Hindlimb muscle (tissue), 1 donor: ENCODE results near the gene CFAP46. TPM values are rescaled to one million over a fixed set of nuclear protein-coding genes. Genes with fewer than 3 reads are reported as not detected.
A peak's percentile ranks its signal among the peaks of the same experiment; 100 is the strongest.
"Not testable (repeated sequence)": the region's sequence is repeated elsewhere in the genome, so short reads cannot be mapped to it uniquely, and the experiment has no call there.

ENCODE experiments used
- DNase-seq: peaks from one replicate; pipeline ENCODE4 v3.0.0-alpha.2; 2013
- polyA plus RNA-seq: library from polyadenylated mRNA; unstranded; fragments of 120-200 nt; gene quantifications from one replicate; pipeline ENCODE4 v1.2.1, GENCODE V29; 2013; ENCODE audit not compliant: insufficient read length

Gene CFAP46
- polyA plus RNA-seq, 1 donor = 0.12 TPM

GRCh38 chr10:132962623-132963429 is 20.5 kb upstream of the CFAP46 start:
- DNase-seq = no peak

GRCh38 chr10:132961787-132962622 is 19.6 kb upstream of the CFAP46 start:
- peak; percentile 63 for DNase-seq

- no peak for DNase-seq
Measured at GRCh38 chr10:132961420-132961786, 19.0 kb upstream of the CFAP46 start.

- DNase-seq = no peak
Measured at GRCh38 chr10:132960631-132961419, 18.5 kb upstream of the CFAP46 start.

- DNase-seq = no peak
Measured at GRCh38 chr10:132960071-132960472, 17.7 kb upstream of the CFAP46 start.

GRCh38 chr10:132959559-132959961 is 17.2 kb upstream of the CFAP46 start:
- DNase-seq = no peak

GRCh38 chr10:132958883-132959558 is 16.7 kb upstream of the CFAP46 start:
- no peak for DNase-seq

GRCh38 chr10:132957981-132958882 is 15.9 kb upstream of the CFAP46 start:
- no peak for DNase-seq

GRCh38 chr10:132957131-132957530 is 14.8 kb upstream of the CFAP46 start:
- no peak for DNase-seq

GRCh38 chr10:132956259-132956658 is 13.9 kb upstream of the CFAP46 start:
- not testable (repeated sequence) for DNase-seq

GRCh38 chr10:132955479-132955878 is 13.1 kb upstream of the CFAP46 start:
- no peak for DNase-seq

- DNase-seq = no peak
Measured at GRCh38 chr10:132953428-132953827, 11.1 kb upstream of the CFAP46 start.

- no peak for DNase-seq
Measured at GRCh38 chr10:132951926-132952325, 9.6 kb upstream of the CFAP46 start.

GRCh38 chr10:132948351-132948750 is 6.0 kb upstream of the CFAP46 start:
- DNase-seq = no peak

- DNase-seq = no peak
Measured at GRCh38 chr10:132947843-132948242, 5.5 kb upstream of the CFAP46 start.

GRCh38 chr10:132946806-132947546 is 4.6 kb upstream of the CFAP46 start:
- DNase-seq = no peak

GRCh38 chr10:132946311-132946710 is 3.9 kb upstream of the CFAP46 start:
- DNase-seq = no peak

- DNase-seq = no peak
Measured at GRCh38 chr10:132945894-132946255, 3.5 kb upstream of the CFAP46 start.

GRCh38 chr10:132945125-132945893 is 2.9 kb upstream of the CFAP46 start:
- DNase-seq = no peak

GRCh38 chr10:132944510-132944909 is 2.1 kb upstream of the CFAP46 start:
- no peak for DNase-seq
